KMS-11 (cell line): ENCODE measurements around the gene ITIH6.

Source experiments
- H2AFZ ChIP-seq: fragments of 200-600 bp; sonication (generic); 2 replicates; pipeline ENCODE4 v1.6.1; 2016; ENCODE audit warnings: antibody characterized with exemption, mixed run types, low read depth
- H3K27ac ChIP-seq: fragments of 200-600 bp; sonication (generic); 2 replicates; pipeline ENCODE4 v1.6.1; 2016; ENCODE audit warnings: mild to moderate bottlenecking, mixed run types
- H3K27me3 ChIP-seq: fragments of 200-600 bp; sonication (generic); 2 replicates; pipeline ENCODE4 v1.6.1; 2017; ENCODE audit warnings: mild to moderate bottlenecking, low read depth, mixed run types, moderate library complexity; ENCODE audit not compliant: insufficient read depth
- H3K36me3 ChIP-seq: fragments of 200-600 bp; sonication (generic); 2 replicates; pipeline ENCODE4 v1.6.1; 2017; ENCODE audit warnings: mild to moderate bottlenecking, mixed run types; ENCODE audit not compliant: insufficient read depth
- H3K4me1 ChIP-seq: fragments of 200-600 bp; sonication (generic); 2 replicates; pipeline ENCODE4 v1.6.1; 2016; ENCODE audit warnings: mild to moderate bottlenecking, low read depth, mixed run types; ENCODE audit not compliant: poor library complexity, severe bottlenecking
- H3K4me2 ChIP-seq: fragments of 200-600 bp; sonication (generic); 2 replicates; pipeline ENCODE4 v1.7.0; 2016; ENCODE audit warnings: mild to moderate bottlenecking, mixed run types
- H3K4me3 ChIP-seq: fragments of 200-600 bp; sonication (generic); IDR thresholded peaks from 2 replicates; pipeline ENCODE4 v1.6.1; 2017; ENCODE audit warnings: low read depth, low read length, mixed read lengths; ENCODE audit not compliant: insufficient read depth
- H3K79me2 ChIP-seq: fragments of 200-600 bp; sonication (generic); 2 replicates; pipeline ENCODE4 v1.6.1; 2016; ENCODE audit warnings: low read depth, mixed run types; ENCODE audit not compliant: insufficient read depth
- H3K9ac ChIP-seq: fragments of 200-600 bp; sonication (generic); 2 replicates; pipeline ENCODE4 v1.6.1; 2016; ENCODE audit warnings: mild to moderate bottlenecking, mixed run types
- H4K20me1 ChIP-seq: fragments of 200-600 bp; sonication (generic); 2 replicates; pipeline ENCODE4 v1.6.1; 2016; ENCODE audit warnings: mild to moderate bottlenecking, mixed run types; ENCODE audit not compliant: insufficient read depth
- TF ChIP-seq, protein P1 (sequence below): fragments of 200-600 bp; sonication (generic); conservative IDR thresholded peaks from 2 replicates; pipeline ENCODE4 v1.6.1; 2017; ENCODE audit warnings: low read depth, mild to moderate bottlenecking, antibody characterized with exemption, low read length, moderate library complexity, mixed read lengths

ITIH6 gene

DNA sequence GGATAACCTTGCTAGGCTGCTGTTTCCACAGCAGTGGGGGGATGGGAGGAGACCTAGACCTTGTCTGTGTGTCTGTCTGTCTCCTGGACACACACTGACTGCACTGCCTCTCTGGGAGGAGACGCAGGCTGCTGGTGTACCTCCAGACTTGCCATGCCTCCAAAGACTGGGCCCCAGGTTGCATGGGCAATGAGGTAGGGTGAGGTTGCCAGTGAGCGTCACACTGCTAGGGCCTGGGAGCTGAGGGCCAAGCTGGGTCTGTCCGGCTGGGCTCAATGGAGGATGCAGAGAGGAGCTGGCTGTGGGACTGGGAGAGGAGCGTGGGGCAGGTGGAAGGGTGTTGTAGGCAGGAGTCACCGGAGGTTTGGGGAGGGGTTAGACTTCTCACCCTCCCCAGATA lies 26.1 kb upstream of the ITIH6 start:
- Histone ChIP-seq H3K36me3 (no peaks in the 10 kb centered on the region), H4K20me1 (no peaks in the 10 kb centered on the region), H3K27ac (no peak overlapping the region), H3K4me3 (no peak overlapping the region), H3K27me3 (no peaks in the 10 kb centered on the region), H2AFZ (no peak overlapping the region), H3K79me2 (no peaks in the 10 kb centered on the region), H3K4me2 (no peak overlapping the region), H3K4me1 (no peaks in the 10 kb centered on the region), H3K9ac (no peak overlapping the region)
- TF ChIP-seq, protein P1, sequence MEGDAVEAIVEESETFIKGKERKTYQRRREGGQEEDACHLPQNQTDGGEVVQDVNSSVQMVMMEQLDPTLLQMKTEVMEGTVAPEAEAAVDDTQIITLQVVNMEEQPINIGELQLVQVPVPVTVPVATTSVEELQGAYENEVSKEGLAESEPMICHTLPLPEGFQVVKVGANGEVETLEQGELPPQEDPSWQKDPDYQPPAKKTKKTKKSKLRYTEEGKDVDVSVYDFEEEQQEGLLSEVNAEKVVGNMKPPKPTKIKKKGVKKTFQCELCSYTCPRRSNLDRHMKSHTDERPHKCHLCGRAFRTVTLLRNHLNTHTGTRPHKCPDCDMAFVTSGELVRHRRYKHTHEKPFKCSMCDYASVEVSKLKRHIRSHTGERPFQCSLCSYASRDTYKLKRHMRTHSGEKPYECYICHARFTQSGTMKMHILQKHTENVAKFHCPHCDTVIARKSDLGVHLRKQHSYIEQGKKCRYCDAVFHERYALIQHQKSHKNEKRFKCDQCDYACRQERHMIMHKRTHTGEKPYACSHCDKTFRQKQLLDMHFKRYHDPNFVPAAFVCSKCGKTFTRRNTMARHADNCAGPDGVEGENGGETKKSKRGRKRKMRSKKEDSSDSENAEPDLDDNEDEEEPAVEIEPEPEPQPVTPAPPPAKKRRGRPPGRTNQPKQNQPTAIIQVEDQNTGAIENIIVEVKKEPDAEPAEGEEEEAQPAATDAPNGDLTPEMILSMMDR, result no peak

DNA sequence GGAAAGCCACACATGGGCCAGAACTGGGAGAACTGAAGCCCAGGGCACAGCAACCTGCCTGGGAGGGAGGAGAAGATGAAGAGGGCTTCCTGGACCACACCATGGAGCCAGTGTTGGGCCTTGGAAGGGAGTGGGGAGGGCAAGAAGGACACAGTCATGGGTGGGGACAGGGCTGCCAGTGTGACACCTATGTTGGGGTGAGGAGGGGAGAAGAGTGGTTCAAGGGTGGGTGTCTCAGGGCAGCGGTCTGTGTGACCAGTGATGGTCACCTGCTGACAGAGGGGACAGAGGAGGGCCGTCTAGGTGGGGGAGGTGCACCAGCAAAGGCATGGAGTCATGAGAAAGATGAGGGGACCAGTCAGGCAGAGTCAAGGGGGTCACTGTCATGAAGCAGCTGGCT lies 23.3 kb upstream of the ITIH6 start:
- Histone ChIP-seq H3K4me3 (no peak overlapping the region), H3K9ac (no peak overlapping the region), H3K79me2 (no peaks in the 10 kb centered on the region), H3K27ac (no peak overlapping the region), H3K27me3 (no peaks in the 10 kb centered on the region), H2AFZ (no peak overlapping the region), H4K20me1 (no peaks in the 10 kb centered on the region), H3K4me1 (no peaks in the 10 kb centered on the region), H3K36me3 (no peaks in the 10 kb centered on the region), H3K4me2 (no peak overlapping the region)
- TF ChIP-seq, protein P1, result no peak

DNA sequence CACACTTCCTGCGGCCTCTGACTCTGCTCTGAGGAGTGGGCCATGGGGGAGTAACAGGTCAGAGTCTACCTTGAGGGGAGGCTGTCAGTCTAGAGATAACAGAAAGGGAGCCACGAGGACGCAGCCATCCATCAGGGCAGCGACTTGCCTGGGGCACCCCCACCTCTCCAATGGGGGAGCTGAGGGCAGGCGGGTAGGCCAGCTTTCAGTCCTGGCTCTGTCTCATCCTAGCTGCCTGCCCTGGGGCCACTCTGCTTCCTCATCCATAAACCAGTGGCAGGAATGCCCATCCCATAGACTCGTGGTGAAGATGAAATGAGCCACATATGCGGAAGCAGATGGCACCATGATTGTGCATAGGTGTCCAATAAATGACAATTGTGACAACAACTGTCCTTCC lies 22.7 kb upstream of the ITIH6 start:
- no peak overlapping the region for H3K4me2 ChIP-seq
- no peaks in the 10 kb centered on the region for H3K27me3 ChIP-seq
- TF ChIP-seq, protein P1, result no peak
- H3K27ac ChIP-seq, result no peak overlapping the region
- no peak overlapping the region for H3K4me3 ChIP-seq
- no peaks in the 10 kb centered on the region for H3K36me3 ChIP-seq
- no peak overlapping the region for H3K9ac ChIP-seq
- H3K4me1 ChIP-seq, result no peaks in the 10 kb centered on the region
- H4K20me1 ChIP-seq, result no peaks in the 10 kb centered on the region
- no peak overlapping the region for H2AFZ ChIP-seq
- no peaks in the 10 kb centered on the region for H3K79me2 ChIP-seq

DNA sequence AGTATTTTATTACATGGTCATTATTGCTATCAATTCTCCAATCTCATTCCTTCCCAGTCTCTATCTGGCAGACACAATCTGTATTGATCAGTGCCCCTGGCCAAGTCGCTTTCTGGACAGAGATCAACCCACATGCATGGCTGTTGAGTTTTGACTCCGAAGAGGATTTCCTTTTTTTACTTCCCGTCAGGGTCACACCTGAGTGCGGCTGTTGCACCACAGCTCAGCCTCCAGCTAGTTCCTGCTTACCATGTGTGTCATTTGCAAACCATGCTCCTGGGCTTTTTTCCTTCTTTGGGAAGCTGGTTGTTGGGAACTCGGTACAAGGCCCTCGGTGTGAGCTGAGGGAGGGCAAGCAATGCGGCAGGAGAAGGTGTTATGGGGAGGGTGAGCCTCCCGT lies 21.1 kb upstream of the ITIH6 start:
- Histone ChIP-seq H3K9ac (no peak overlapping the region), H3K27ac (no peak overlapping the region), H3K4me1 (no peaks in the 10 kb centered on the region), H3K4me2 (no peak overlapping the region), H3K36me3 (no peaks in the 10 kb centered on the region), H2AFZ (no peak overlapping the region), H3K4me3 (no peak overlapping the region), H3K27me3 (no peaks in the 10 kb centered on the region), H3K79me2 (no peaks in the 10 kb centered on the region), H4K20me1 (no peaks in the 10 kb centered on the region)
- TF ChIP-seq, protein P1, result no peak

DNA sequence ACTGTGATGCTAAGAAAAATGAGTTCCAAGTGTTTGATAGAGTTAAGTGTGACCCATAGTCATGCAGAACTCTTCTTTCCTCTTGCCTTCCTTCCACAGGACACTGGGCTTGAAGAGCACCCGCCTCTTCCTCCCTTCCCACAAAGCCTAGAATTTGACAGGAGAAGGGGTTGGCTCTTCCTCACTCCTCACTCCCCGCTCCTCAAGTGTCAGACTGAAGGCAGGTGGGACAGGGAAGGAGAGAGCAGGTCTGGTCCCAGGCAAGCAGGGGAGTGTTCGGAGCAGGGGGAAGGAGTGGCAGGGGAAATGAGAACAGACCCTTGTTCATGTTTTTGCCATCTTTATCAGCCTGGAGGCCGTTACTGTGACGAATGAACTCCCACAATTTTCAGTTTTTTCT lies 20.2 kb upstream of the ITIH6 start:
- Histone ChIP-seq H2AFZ (no peak overlapping the region), H4K20me1 (no peaks in the 10 kb centered on the region), H3K36me3 (no peaks in the 10 kb centered on the region), H3K4me1 (no peaks in the 10 kb centered on the region), H3K4me3 (no peak overlapping the region), H3K79me2 (no peaks in the 10 kb centered on the region), H3K27me3 (no peaks in the 10 kb centered on the region), H3K27ac (no peak overlapping the region), H3K9ac (no peak overlapping the region), H3K4me2 (no peak overlapping the region)
- TF ChIP-seq, protein P1, result no peak
